ENCODE measurements around the gene FKBP1A. TPM values are rescaled to one million over a fixed set of nuclear protein-coding genes. Genes with fewer than 3 reads are reported as not detected.

The FKBP1A gene
- 132 and 136 TPM in 2 replicates for total RNA-seq (2014; rRNA removed; shearing (Covaris generic))

DNA sequence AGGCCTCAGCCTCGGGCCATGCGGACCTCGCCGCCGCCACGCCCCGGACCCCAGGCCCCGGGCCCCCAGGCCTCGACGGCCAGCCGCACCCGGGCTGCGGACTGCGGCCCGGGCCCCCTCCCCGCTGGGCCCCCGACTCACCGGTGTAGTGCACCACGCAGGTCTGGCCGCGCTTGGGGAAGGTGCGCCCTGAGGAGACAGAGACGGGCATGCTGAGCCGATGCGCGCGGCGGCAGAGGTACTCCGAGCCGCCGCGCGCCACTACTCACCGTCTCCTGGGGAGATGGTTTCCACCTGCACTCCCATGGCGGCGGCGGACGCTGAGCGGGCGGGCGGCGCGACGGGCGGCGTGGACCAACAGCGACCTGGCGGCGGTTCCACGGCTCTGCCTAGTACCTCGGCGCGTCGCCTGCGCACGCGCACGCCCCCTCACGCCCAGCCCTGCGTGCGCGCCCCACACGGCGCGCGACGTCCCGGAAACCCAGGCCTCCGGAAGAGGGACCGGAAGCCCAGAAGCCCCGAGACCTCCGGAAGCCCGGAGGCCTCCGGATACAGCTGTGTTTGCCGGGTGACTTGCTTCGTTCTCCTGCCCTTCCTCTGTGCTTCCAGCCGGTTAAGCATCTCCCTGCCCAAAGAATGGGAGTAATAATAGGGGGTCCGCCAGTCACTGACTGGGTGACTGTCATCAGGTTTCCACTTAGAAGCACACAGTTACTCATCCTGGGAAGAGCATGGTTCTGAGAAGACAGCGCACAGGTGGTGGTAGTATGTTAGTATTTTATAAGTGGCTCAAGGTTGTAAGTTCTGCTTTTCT lies at the start of gene FKBP1A:
TSS of gene FKBP1A (minus strand) at position 362 of the 814 bp plus-strand sequence. CDS start at position 306, 56 bp downstream.
- peaks cover 8% of the 10 kb centered on the region for H3K27me3 ChIP-seq (ENCODE audit: control insufficient read depth, insufficient read depth, low read length)
- peak within 1 kb of the TSS; percentile 85 for H3K4me3 ChIP-seq (ENCODE audit: insufficient read depth, low read depth, low read length)
- no peaks in the 10 kb centered on the region for H3K36me3 ChIP-seq (replicated peaks; ENCODE audit: control insufficient read depth, insufficient read depth, low read length)
- DNase-seq = peak; percentile 89

DNA sequence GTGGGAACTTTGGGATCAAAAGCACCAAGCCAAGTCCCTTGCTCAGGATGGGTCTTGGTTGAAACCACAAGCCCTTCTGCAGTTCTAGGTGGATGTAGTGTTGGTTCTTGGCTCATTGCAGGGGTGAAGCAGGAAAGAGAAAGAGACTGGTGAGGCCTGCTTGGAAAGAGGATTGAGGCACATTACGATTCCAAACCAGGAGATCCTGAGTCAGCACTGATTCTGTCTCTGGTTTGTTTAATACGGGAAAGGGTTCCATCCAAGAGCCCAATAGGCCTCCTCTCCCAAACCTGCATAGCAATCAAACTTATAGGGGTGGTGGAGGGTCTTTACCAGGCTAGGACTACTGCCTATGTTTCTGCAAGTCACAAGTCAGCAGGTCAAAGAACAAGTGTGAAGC lies 49.5 kb upstream of the FKBP1A start:
- peaks cover 42% of the 10 kb centered on the region for H3K36me3 ChIP-seq (replicated peaks; ENCODE audit: control insufficient read depth, insufficient read depth, low read length)
- DNase-seq = no peak
- no peaks in the 10 kb centered on the region for H3K27me3 ChIP-seq (ENCODE audit: control insufficient read depth, insufficient read depth, low read length)
- no peak overlapping the region for H3K4me3 ChIP-seq (ENCODE audit: insufficient read depth, low read depth, low read length)

DNA sequence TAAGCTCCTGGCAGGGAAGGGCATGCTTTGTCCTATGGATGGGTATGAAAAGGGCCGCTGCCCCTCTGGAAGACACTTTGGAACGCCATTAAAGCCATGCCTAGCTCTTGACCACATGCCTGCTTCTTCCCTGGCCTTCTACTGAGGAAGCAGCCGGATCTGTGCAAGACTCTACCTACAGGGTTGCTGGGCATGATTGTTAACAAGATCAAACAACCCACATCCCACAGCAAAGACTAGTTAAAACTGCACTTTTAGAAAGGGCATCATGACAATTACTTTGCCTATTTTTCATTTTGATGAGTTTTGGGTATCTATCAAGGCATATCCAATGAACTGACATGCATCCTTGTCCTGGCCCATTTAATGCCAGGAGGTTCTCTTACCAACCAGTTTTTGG lies 48.3 kb upstream of the FKBP1A start:
- no peak for DNase-seq
- H3K27me3 ChIP-seq (ENCODE audit: control insufficient read depth, insufficient read depth, low read length) = no peaks in the 10 kb centered on the region

DNA sequence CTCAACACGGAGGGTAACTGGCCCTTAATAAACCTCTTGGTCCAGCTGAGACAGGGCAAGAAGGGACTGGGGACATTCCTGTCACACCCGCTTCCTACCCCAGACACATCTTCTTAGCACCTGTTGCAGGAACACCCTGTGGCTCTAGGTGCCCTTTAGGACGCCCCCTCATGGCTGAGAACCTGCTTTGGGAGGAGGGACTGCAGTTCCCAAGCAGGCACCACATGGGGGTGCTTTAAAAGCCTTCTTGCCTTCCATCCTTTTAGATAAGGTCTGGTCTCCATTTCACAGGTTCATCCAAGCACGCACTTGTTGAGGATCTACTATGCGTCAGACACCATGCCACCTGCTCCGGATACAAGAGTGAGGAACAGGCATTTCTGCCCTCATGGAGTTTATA lies 47.2 kb upstream of the FKBP1A start:
- Histone ChIP-seq H3K36me3 (replicated peaks; ENCODE audit: control insufficient read depth, insufficient read depth, low read length) (peaks cover 25% of the 10 kb centered on the region), H3K27me3 (ENCODE audit: control insufficient read depth, insufficient read depth, low read length) (no peaks in the 10 kb centered on the region), H3K4me3 (ENCODE audit: insufficient read depth, low read depth, low read length) (no peak overlapping the region)
- peak; percentile 71 for DNase-seq

More for the DNA sequence above, 48.3 kb upstream of the FKBP1A start:
- no peak overlapping the region for H3K4me3 ChIP-seq (ENCODE audit: insufficient read depth, low read depth, low read length)
- H3K36me3 ChIP-seq (replicated peaks; ENCODE audit: control insufficient read depth, insufficient read depth, low read length) = peaks cover 34% of the 10 kb centered on the region

DNA sequence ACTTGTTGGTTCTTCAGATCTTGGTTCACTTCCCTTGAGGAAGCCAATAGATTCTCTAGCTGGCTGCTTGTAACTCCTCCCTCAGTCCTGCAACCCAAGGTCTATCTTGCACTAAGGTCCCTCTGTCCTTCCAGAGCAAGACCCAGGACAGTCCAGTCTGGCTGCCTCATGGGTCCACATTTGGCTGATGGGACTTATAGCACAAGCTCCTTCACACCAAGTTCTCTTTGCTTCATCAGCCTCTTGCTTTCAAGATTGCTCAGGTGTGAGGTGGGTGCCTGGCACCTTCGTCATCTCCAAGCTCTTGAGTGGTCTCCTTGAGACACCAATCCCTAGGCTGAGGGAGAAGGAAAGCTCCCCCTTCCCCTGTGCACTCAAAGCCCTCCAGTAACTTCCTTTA lies 45.5 kb upstream of the FKBP1A start:
- Histone ChIP-seq H3K27me3 (ENCODE audit: control insufficient read depth, insufficient read depth, low read length) (no peaks in the 10 kb centered on the region), H3K4me3 (ENCODE audit: insufficient read depth, low read depth, low read length) (no peak overlapping the region), H3K36me3 (replicated peaks; ENCODE audit: control insufficient read depth, insufficient read depth, low read length) (peaks cover 10% of the 10 kb centered on the region)
- DNase-seq = no peak

DNA sequence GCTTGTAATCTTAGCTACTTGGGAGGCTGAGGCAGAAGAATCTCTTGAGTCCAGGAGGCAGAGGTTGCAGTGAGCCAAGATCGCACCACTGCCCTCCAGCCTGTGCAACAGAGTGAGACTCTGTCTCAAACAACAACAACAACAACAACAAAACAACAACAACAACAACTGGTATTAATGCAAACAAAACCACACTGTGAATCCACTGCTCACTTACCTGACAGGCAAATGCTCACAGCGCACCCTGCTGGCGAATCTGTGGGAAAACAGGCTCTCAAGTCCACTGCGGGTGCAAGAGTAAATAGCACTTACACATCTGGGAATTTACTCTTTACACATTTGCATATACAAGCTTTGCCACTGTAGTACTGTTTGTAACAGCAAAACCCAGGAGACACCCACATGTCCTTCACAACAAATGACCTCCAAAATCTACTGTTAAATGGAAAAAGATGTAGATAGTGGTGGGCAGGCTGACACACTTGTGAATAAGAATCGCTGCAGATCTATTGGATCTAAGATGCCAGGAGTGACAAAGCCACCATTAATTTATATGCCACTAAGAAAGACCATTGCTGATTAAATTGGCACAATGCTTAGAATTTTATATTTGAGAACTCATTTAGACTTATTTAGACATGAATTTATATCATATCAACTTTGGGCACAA lies 44.5 kb upstream of the FKBP1A start:
- DNase-seq = peak; percentile 75
- Histone ChIP-seq H3K4me3 (ENCODE audit: insufficient read depth, low read depth, low read length) (no peak overlapping the region), H3K36me3 (replicated peaks; ENCODE audit: control insufficient read depth, insufficient read depth, low read length) (peaks cover 6% of the 10 kb centered on the region), H3K27me3 (ENCODE audit: control insufficient read depth, insufficient read depth, low read length) (no peaks in the 10 kb centered on the region)

DNA sequence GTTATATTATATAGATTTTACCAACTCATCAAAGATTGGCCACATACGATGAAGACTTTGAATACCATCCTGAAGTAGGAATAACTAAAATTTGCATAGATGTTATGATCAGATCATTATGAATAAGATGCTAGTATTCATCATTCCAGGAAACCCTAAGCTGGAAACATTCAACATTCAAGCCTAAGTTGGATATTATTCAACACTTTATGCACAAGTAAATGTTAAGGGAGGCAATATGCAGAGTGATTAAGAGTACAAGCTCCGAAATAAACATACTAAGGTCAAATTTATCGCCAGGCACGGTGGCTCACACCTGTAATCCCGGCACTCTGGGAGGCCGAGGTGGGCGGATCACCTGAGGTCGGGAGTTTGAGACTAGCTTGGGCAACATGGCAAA lies 43.4 kb upstream of the FKBP1A start:
- H3K4me3 ChIP-seq (ENCODE audit: insufficient read depth, low read depth, low read length) = no peak overlapping the region

DNA sequence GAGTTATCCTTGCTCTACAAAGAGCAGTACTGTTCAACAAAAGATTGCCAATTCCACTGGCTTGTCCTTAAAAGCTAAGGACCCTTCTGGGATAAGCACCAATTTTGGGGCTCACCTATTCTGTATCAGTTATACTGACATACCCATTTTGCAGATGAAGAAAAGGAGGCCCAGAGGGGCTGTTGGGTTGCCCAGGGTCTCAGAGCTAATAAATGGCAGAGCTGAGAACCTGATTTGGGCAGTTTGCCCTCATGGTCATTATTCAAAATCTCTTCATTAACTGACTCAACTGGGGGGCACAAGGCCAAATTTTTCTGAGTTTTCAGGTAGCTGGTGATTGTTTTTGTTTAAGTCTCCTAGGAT lies 42.5 kb upstream of the FKBP1A start:
- DNase-seq = no peak
- no peaks in the 10 kb centered on the region for H3K27me3 ChIP-seq (ENCODE audit: control insufficient read depth, insufficient read depth, low read length)
- no peaks in the 10 kb centered on the region for H3K36me3 ChIP-seq (replicated peaks; ENCODE audit: control insufficient read depth, insufficient read depth, low read length)
- no peak overlapping the region for H3K4me3 ChIP-seq (ENCODE audit: insufficient read depth, low read depth, low read length)

More for the DNA sequence above, 43.4 kb upstream of the FKBP1A start:
- no peaks in the 10 kb centered on the region for H3K36me3 ChIP-seq (replicated peaks; ENCODE audit: control insufficient read depth, insufficient read depth, low read length)
- H3K27me3 ChIP-seq (ENCODE audit: control insufficient read depth, insufficient read depth, low read length) = no peaks in the 10 kb centered on the region
- DNase-seq = no peak

DNA sequence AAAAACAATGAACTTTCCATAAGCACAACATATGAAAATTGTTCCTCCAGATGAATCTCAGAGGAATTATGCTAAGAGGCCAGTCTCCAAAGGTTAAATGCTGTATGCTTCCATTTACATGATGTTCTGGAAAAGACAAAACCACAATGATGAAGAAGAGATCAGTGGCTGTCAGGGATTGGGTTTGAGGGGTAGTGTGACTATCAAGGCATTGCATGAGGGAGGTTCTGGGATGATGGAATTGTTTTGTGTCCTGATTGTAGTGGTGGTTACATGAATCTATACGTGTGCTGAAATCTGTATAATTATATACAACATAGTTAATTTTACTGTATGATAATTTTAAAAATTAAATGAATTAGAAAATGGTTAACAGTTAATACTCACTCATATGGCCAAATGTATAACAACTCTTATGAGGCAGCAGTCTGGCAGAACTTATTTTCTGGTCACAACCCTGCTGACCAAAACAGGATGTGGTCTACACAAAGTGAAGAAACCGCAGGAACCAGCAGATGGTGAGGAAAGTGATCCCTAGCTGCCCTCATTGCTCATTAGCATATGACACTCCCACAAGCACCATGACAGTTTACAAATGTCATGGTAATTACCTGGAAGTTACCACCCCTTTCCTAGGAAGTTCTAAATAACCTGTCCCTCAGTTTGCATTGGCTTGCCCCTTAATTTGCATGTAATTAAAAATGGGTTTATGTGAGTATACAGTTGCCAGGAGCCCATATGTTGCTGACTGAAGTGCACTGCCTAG lies 41.9 kb upstream of the FKBP1A start:
- no peak for DNase-seq
- no peaks in the 10 kb centered on the region for H3K36me3 ChIP-seq (replicated peaks; ENCODE audit: control insufficient read depth, insufficient read depth, low read length)
- no peak overlapping the region for H3K4me3 ChIP-seq (ENCODE audit: insufficient read depth, low read depth, low read length)
- no peaks in the 10 kb centered on the region for H3K27me3 ChIP-seq (ENCODE audit: control insufficient read depth, insufficient read depth, low read length)

DNA sequence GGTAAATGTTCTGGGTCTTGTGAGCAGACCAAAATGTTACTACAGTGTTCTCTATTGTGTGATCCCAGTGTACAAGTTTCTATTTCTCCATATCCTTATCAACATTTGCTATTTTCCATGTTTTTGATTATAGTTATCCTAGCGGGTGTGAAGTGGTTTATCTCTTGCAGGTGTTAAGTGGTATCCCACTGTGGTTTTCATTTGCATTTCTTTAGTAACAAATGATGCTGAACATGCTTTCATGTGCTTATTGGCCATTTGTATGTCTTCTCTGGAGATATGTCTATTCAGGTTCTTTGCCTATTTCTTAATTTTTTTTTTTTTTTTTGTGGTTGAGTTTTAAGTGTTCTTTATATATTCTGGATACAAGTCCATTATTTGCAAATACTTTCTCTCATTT lies 38.3 kb upstream of the FKBP1A start:
- Histone ChIP-seq H3K4me3 (ENCODE audit: insufficient read depth, low read depth, low read length) (no peak overlapping the region), H3K36me3 (replicated peaks; ENCODE audit: control insufficient read depth, insufficient read depth, low read length) (no peaks in the 10 kb centered on the region), H3K27me3 (ENCODE audit: control insufficient read depth, insufficient read depth, low read length) (no peaks in the 10 kb centered on the region)
- no peak for DNase-seq

DNA sequence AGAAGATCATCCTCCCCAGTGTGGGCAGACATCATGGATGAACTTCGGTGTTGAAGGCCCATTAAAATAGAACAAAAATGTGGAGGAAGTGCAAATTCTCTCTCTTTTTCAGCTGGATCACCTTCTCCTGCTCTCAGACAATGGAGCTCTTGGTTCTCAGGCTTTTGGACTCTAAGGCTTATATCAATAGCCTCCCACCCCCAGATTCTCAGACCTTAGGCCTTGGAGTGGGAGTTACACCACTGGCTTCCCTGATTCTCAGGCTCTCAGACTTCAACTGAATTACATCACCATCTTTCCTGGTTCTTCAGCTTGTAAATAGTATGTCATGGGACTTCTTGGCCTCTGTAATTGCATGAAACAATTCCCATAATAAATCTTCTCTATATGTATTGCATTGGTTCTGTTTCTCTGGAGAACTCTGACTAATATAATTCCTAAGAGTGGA lies 37.2 kb upstream of the FKBP1A start:
- no peak for DNase-seq
- H3K4me3 ChIP-seq (ENCODE audit: insufficient read depth, low read depth, low read length) = no peak overlapping the region
- H3K27me3 ChIP-seq (ENCODE audit: control insufficient read depth, insufficient read depth, low read length) = no peaks in the 10 kb centered on the region
- H3K36me3 ChIP-seq (replicated peaks; ENCODE audit: control insufficient read depth, insufficient read depth, low read length) = no peaks in the 10 kb centered on the region

DNA sequence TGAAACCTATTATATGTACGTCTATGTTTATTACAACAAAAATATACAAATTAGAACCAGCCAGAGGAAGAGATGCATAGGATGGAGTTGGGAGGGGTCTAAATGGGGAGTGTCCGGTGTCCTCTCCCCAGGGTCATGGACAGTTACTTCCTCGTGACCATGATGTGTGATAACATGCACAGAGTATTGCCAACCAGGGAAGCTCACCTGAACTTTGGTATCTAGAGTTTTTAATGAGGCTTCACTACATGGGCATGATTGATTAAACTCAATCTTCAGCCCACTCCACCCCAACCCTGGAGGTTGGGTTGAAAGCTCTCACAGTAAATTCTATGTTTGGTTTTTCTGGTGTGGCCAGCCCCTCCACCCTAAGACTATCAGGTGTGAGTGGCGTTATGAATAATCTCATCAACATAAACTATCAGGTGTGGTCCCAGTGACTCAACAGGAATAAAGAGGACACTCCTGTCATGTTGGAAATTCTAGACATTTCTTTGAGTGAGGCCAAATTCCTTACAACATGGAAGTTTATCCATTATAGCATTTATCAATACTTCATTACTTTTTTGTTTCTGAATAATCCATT lies 36.4 kb upstream of the FKBP1A start:
- DNase-seq = no peak
- Histone ChIP-seq H3K4me3 (ENCODE audit: insufficient read depth, low read depth, low read length) (no peak overlapping the region), H3K27me3 (ENCODE audit: control insufficient read depth, insufficient read depth, low read length) (no peaks in the 10 kb centered on the region), H3K36me3 (replicated peaks; ENCODE audit: control insufficient read depth, insufficient read depth, low read length) (no peaks in the 10 kb centered on the region)

DNA sequence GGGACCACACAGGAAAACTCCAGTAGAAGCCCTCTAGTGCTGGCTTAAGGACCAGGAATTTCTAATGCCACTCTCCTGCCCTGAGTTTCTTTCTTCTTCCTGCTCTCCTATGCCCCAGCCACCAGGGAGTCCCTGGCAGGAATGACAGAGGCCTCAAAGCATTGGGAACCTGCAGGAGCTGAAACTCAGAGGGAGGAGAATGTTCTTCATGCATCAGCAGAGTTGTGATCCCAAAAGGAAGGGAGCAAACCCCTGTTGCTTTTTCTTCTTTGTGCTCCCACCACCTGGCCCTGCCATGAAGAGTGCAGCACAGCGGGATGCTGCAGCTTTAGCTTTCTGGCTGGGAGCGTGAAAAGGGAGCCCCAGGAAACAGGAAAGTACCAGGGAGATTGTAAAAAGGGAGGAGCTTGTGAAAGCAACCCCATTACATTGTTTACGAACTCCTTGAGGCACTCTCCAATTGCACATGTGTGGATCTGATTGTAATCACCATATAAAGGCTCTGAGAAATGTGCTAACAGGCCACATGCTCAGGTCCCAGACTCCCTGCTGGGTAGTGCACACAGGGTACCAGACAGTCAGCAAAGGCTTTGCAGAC lies 34.7 kb upstream of the FKBP1A start:
- peak; percentile 53 for DNase-seq
- Histone ChIP-seq H3K27me3 (ENCODE audit: control insufficient read depth, insufficient read depth, low read length) (no peaks in the 10 kb centered on the region), H3K36me3 (replicated peaks; ENCODE audit: control insufficient read depth, insufficient read depth, low read length) (no peaks in the 10 kb centered on the region), H3K4me3 (ENCODE audit: insufficient read depth, low read depth, low read length) (no peak overlapping the region)

DNA sequence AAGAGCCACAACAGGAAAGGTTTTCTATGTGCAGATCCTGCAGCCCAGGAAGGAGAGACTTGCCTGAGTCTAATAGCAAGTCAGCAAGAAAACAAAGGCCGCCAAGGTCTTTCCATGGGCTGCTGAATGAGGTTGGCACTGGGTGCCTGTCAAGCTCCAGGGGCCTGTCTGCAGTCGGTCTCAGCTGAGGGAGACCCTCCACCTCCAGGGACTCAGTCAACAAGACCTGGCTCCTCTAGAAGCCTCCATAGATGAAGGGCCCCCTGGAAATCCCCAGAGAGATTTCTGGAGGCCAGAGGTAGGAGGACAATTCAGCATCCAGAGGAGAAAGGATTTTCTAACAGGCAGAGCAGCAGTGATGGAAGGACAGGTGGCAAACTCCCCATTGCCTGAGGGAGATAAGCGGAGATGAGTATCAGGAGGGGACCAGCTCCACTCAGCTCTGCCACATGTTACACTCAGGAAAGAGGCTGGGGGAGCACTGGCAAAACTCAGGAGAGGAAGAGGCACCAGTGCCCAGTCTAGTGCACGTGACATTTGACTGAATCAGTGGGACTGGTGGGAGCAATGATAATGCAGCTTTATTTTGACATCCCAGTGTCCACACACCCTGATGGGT lies 33.5 kb upstream of the FKBP1A start:
- DNase-seq = no peak
- no peaks in the 10 kb centered on the region for H3K27me3 ChIP-seq (ENCODE audit: control insufficient read depth, insufficient read depth, low read length)
- no peak overlapping the region for H3K4me3 ChIP-seq (ENCODE audit: insufficient read depth, low read depth, low read length)
- no peaks in the 10 kb centered on the region for H3K36me3 ChIP-seq (replicated peaks; ENCODE audit: control insufficient read depth, insufficient read depth, low read length)
